Measurements from ENCODE around the gene LIM2.

- TF ChIP-seq POLR2A (IDR thresholded peaks at IDR 0.05; ENCODE audit: low read depth, low read length) (no peak), POLR2AphosphoS5 (IDR thresholded peaks at IDR 0.05; ENCODE audit: low read depth, low read length) (no peak), TAF1 (IDR thresholded peaks at IDR 0.05; ENCODE audit: low read depth, low read length) (no peak)
Measured at GRCh38 chr19:51431124-51431523, 43.4 kb upstream of the LIM2 start.

Data from GM12891 (cell line).